Activated naive CD4-positive, alpha-beta T cell treated with anti-CD3 and anti-CD28 coated beads, Interleukin-2, amount 50 U/mL, for 24 hours (primary cell): Measurements from ENCODE around the gene CETP.
A peak's percentile ranks its signal among the peaks of the same experiment; 100 is the strongest.
"Not testable (repeated sequence)": the region's sequence is repeated elsewhere in the genome, so short reads cannot be mapped to it uniquely, and the experiment has no call there.

Experiments used
- H3K27ac Mint-ChIP-seq: one replicate; pipeline ENCODE4 v1.8.0; 2021; ENCODE audit warnings: mild to moderate bottlenecking, mixed read lengths
- H3K27me3 Mint-ChIP-seq: one replicate; pipeline ENCODE4 v1.8.0; 2021; ENCODE audit warnings: mixed read lengths
- H3K36me3 Mint-ChIP-seq: one replicate; pipeline ENCODE4 v1.8.0; 2021; ENCODE audit warnings: mixed read lengths
- H3K4me1 Mint-ChIP-seq: one replicate; pipeline ENCODE4 v1.8.0; 2021; ENCODE audit warnings: mixed read lengths
- H3K4me3 Mint-ChIP-seq: one replicate; pipeline ENCODE4 v1.8.0; 2021; ENCODE audit warnings: mild to moderate bottlenecking, mixed read lengths
- H3K9me3 Mint-ChIP-seq: one replicate; pipeline ENCODE4 v1.8.0; 2021; ENCODE audit warnings: mixed read lengths

CETP gene

GRCh38 chr16:57004387-57005250 lies 42.9 kb downstream of the CETP start:
- Mint-ChIP-seq H3K4me3 (peak overlapping the region; percentile 36), H3K9me3 (no peaks in the 10 kb centered on the region), H3K36me3 (peaks cover 20% of the 10 kb centered on the region), H3K4me1 (peaks cover 82% of the 10 kb centered on the region), H3K27ac (peak overlapping the region; percentile 85), H3K27me3 (no peaks in the 10 kb centered on the region)

GRCh38 chr16:57005597-57005996 lies 43.8 kb downstream of the CETP start:
- peaks cover 82% of the 10 kb centered on the region for H3K4me1 Mint-ChIP-seq
- not testable (repeated sequence) for H3K27me3 Mint-ChIP-seq, H3K9me3 Mint-ChIP-seq, H3K4me3 Mint-ChIP-seq
- H3K36me3 Mint-ChIP-seq, result peaks cover 25% of the 10 kb centered on the region
- peak overlapping the region; percentile 35 for H3K27ac Mint-ChIP-seq

- H3K9me3 Mint-ChIP-seq, result no peaks in the 10 kb centered on the region
- peak overlapping the region; percentile 46 for H3K27ac Mint-ChIP-seq
- peaks cover 83% of the 10 kb centered on the region for H3K4me1 Mint-ChIP-seq
- peaks cover 23% of the 10 kb centered on the region for H3K36me3 Mint-ChIP-seq
- H3K27me3 Mint-ChIP-seq, result no peaks in the 10 kb centered on the region
- H3K4me3 Mint-ChIP-seq, result no peak overlapping the region
These were observed 45.3 kb downstream of the CETP start for GRCh38 chr16:57007050-57007449.

GRCh38 chr16:57007530-57007929 lies 45.8 kb downstream of the CETP start:
- Mint-ChIP-seq H3K4me1 (peaks cover 83% of the 10 kb centered on the region), H3K27ac (no peak overlapping the region)

GRCh38 chr16:57008440-57008839 lies 46.7 kb downstream of the CETP start:
- Mint-ChIP-seq H3K36me3 (peaks cover 24% of the 10 kb centered on the region), H3K27me3 (no peaks in the 10 kb centered on the region), H3K9me3 (no peaks in the 10 kb centered on the region), H3K4me1 (peaks cover 84% of the 10 kb centered on the region), H3K27ac (peak overlapping the region; percentile 88), H3K4me3 (peak overlapping the region; percentile 47)

More at GRCh38 chr16:57007530-57007929, 45.8 kb downstream of the CETP start:
- Mint-ChIP-seq H3K36me3 (peaks cover 24% of the 10 kb centered on the region), H3K9me3 (no peaks in the 10 kb centered on the region), H3K4me3 (no peak overlapping the region), H3K27me3 (no peaks in the 10 kb centered on the region)

GRCh38 chr16:57009643-57010170 lies 48.0 kb downstream of the CETP start:
- H3K9me3 Mint-ChIP-seq, result no peaks in the 10 kb centered on the region
- H3K27me3 Mint-ChIP-seq, result no peaks in the 10 kb centered on the region
- peaks cover 19% of the 10 kb centered on the region for H3K36me3 Mint-ChIP-seq
- peak overlapping the region; percentile 39 for H3K4me3 Mint-ChIP-seq
- peak overlapping the region; percentile 96 for H3K27ac Mint-ChIP-seq
- peaks cover 84% of the 10 kb centered on the region for H3K4me1 Mint-ChIP-seq

GRCh38 chr16:57012353-57012752 lies 50.6 kb downstream of the CETP start:
- peaks cover 21% of the 10 kb centered on the region for H3K36me3 Mint-ChIP-seq
- peak overlapping the region; percentile 43 for H3K4me3 Mint-ChIP-seq
- no peaks in the 10 kb centered on the region for H3K27me3 Mint-ChIP-seq
- H3K27ac Mint-ChIP-seq, result peak overlapping the region; percentile 96
- H3K4me1 Mint-ChIP-seq, result peaks cover 81% of the 10 kb centered on the region
- H3K9me3 Mint-ChIP-seq, result no peaks in the 10 kb centered on the region

- Mint-ChIP-seq H3K9me3 (no peaks in the 10 kb centered on the region), H3K4me1 (peaks cover 84% of the 10 kb centered on the region), H3K27ac (peak overlapping the region; percentile 99), H3K27me3 (no peaks in the 10 kb centered on the region), H3K4me3 (peak overlapping the region; percentile 76), H3K36me3 (peaks cover 28% of the 10 kb centered on the region)
These were observed 51.5 kb downstream of the CETP start for GRCh38 chr16:57013229-57013628.

- Mint-ChIP-seq H3K9me3 (no peaks in the 10 kb centered on the region), H3K4me1 (peaks cover 88% of the 10 kb centered on the region), H3K4me3 (peak overlapping the region; percentile 76), H3K27ac (peak overlapping the region; percentile 99), H3K36me3 (peaks cover 31% of the 10 kb centered on the region), H3K27me3 (no peaks in the 10 kb centered on the region)
These were observed 52.2 kb downstream of the CETP start for GRCh38 chr16:57013902-57014301.

- peaks cover 36% of the 10 kb centered on the region for H3K36me3 Mint-ChIP-seq
- H3K27me3 Mint-ChIP-seq, result no peaks in the 10 kb centered on the region
- peak overlapping the region; percentile 75 for H3K4me3 Mint-ChIP-seq
- peak overlapping the region; percentile 99 for H3K27ac Mint-ChIP-seq
- no peaks in the 10 kb centered on the region for H3K9me3 Mint-ChIP-seq
- H3K4me1 Mint-ChIP-seq, result peaks cover 90% of the 10 kb centered on the region
These were observed 54.6 kb downstream of the CETP start for GRCh38 chr16:57016301-57016700.

- H3K27ac Mint-ChIP-seq, result peak overlapping the region; percentile 99
- peaks cover 40% of the 10 kb centered on the region for H3K36me3 Mint-ChIP-seq
- H3K27me3 Mint-ChIP-seq, result no peaks in the 10 kb centered on the region
- H3K4me3 Mint-ChIP-seq, result peak overlapping the region; percentile 75
- peaks cover 90% of the 10 kb centered on the region for H3K4me1 Mint-ChIP-seq
- H3K9me3 Mint-ChIP-seq, result no peaks in the 10 kb centered on the region
These were observed 55.1 kb downstream of the CETP start for GRCh38 chr16:57016831-57017230.

GRCh38 chr16:57017251-57017650 lies 55.5 kb downstream of the CETP start:
- Mint-ChIP-seq H3K36me3 (peaks cover 38% of the 10 kb centered on the region), H3K4me1 (peaks cover 90% of the 10 kb centered on the region), H3K27ac (peak overlapping the region; percentile 90), H3K27me3 (no peaks in the 10 kb centered on the region), H3K9me3 (no peaks in the 10 kb centered on the region), H3K4me3 (peak overlapping the region; percentile 24)

GRCh38 chr16:57019746-57020145 lies 58.0 kb downstream of the CETP start:
- peaks cover 91% of the 10 kb centered on the region for H3K4me1 Mint-ChIP-seq
- H3K27ac Mint-ChIP-seq, result peak overlapping the region; percentile 53
- H3K9me3 Mint-ChIP-seq, result no peaks in the 10 kb centered on the region
- peaks cover 45% of the 10 kb centered on the region for H3K36me3 Mint-ChIP-seq
- no peaks in the 10 kb centered on the region for H3K27me3 Mint-ChIP-seq
- H3K4me3 Mint-ChIP-seq, result no peak overlapping the region

GRCh38 chr16:57020651-57021050 lies 58.9 kb downstream of the CETP start:
- Mint-ChIP-seq H3K4me1 (peaks cover 93% of the 10 kb centered on the region), H3K27me3 (no peaks in the 10 kb centered on the region), H3K36me3 (peaks cover 45% of the 10 kb centered on the region), H3K9me3 (no peaks in the 10 kb centered on the region), H3K4me3 (no peak overlapping the region), H3K27ac (peak overlapping the region; percentile 65)

GRCh38 chr16:57021757-57022156 lies 60.0 kb downstream of the CETP start:
- H3K36me3 Mint-ChIP-seq, result peaks cover 40% of the 10 kb centered on the region
- H3K4me3 Mint-ChIP-seq, result peak overlapping the region; percentile 37
- no peaks in the 10 kb centered on the region for H3K27me3 Mint-ChIP-seq
- H3K27ac Mint-ChIP-seq, result peak overlapping the region; percentile 53
- H3K9me3 Mint-ChIP-seq, result no peaks in the 10 kb centered on the region
- H3K4me1 Mint-ChIP-seq, result peaks cover 95% of the 10 kb centered on the region

GRCh38 chr16:57022445-57022844 lies 60.7 kb downstream of the CETP start:
- peaks cover 95% of the 10 kb centered on the region for H3K4me1 Mint-ChIP-seq
- H3K9me3 Mint-ChIP-seq, result no peaks in the 10 kb centered on the region
- H3K27ac Mint-ChIP-seq, result peak overlapping the region; percentile 62
- no peaks in the 10 kb centered on the region for H3K27me3 Mint-ChIP-seq
- no peak overlapping the region for H3K4me3 Mint-ChIP-seq
- H3K36me3 Mint-ChIP-seq, result peaks cover 40% of the 10 kb centered on the region
